Brain microvascular endothelial cell (primary cell): ENCODE results near the gene S100B.

ENCODE experiments used
- DNase-seq: peaks from one replicate; pipeline ENCODE4 v3.0.0-alpha.2; 2020
- H3K27ac ChIP-seq: fragments of 250-450 bp; sonication (Bioruptor Pico); 2 replicates; pipeline ENCODE4 v1.5.1; 2020; ENCODE audit warnings: mild to moderate bottlenecking, moderate library complexity
- H3K27me3 ChIP-seq: fragments of 250-450 bp; sonication (Bioruptor Pico); replicated peaks from 2 replicates; pipeline ENCODE4 v1.5.1; 2020; ENCODE audit warnings: mild to moderate bottlenecking
- H3K36me3 ChIP-seq: fragments of 250-450 bp; sonication (Bioruptor Pico); replicated peaks from 2 replicates; pipeline ENCODE4 v1.5.1; 2020; ENCODE audit warnings: mild to moderate bottlenecking
- H3K4me3 ChIP-seq: 2 replicates; pipeline ENCODE4 v1.5.1; 2011; ENCODE audit warnings: low read depth, mild to moderate bottlenecking, control low read depth, low read length, moderate library complexity
- in situ Hi-C: cut with HindIII; loops from 2 replicates; pipeline ENCODE4 v1.10.0; 2017; ENCODE audit warnings: low sequenced_read_pairs, low pct_ligation_motif_present
- TF ChIP-seq, protein P1 (sequence below): IDR thresholded peaks from 2 replicates; pipeline ENCODE4 v1.5.1; 2011; ENCODE audit warnings: low read depth, mild to moderate bottlenecking, moderate library complexity, low read length, control low read depth, inconsistent platforms; ENCODE audit errors: missing control alignments

Gene S100B

GRCh38 chr21:46637952-46638746, 33.3 kb upstream of the S100B start:
- Histone ChIP-seq H3K4me3 (peak overlapping the region; percentile 21), H3K27me3 (no peaks in the 10 kb centered on the region), H3K36me3 (peaks cover 14% of the 10 kb centered on the region), H3K27ac (no peak overlapping the region)
- in situ Hi-C loops = no loop called here
- TF ChIP-seq, protein P1, sequence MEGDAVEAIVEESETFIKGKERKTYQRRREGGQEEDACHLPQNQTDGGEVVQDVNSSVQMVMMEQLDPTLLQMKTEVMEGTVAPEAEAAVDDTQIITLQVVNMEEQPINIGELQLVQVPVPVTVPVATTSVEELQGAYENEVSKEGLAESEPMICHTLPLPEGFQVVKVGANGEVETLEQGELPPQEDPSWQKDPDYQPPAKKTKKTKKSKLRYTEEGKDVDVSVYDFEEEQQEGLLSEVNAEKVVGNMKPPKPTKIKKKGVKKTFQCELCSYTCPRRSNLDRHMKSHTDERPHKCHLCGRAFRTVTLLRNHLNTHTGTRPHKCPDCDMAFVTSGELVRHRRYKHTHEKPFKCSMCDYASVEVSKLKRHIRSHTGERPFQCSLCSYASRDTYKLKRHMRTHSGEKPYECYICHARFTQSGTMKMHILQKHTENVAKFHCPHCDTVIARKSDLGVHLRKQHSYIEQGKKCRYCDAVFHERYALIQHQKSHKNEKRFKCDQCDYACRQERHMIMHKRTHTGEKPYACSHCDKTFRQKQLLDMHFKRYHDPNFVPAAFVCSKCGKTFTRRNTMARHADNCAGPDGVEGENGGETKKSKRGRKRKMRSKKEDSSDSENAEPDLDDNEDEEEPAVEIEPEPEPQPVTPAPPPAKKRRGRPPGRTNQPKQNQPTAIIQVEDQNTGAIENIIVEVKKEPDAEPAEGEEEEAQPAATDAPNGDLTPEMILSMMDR = no peak
- DNase-seq = no peak

DNA sequence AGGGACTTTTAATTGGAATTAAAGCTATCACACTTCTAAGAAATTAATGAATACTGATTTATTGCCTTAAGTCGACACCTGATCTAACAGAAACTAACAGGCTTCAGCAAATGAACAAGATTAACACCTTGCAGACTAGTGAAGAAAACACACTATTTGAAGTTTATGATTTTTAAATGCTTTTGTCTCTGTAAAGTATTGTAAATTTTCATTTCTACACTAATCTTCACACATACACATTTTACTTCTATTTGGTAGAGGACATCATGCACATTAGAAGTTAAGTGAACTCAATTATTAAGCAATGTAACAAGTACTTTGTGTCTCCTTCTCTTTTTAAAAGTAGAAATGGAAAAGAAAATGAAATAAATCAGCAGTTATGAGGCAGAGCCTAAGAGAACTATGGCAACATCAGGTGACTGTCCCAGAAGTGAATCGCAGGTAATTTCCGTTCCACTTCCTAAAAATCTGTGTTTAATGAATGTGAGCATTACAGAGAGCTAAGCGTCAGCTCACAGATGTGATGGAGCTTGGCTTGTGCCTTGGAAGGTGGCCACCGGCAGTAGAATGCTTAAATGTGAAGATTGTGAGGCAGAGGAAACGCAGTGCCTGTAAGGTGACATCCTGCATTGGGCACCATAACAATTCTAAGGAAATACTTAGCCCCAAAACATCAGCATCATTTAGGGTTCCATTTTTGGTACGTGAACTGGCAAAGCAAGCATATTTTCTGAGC, 31.8 kb upstream of the S100B start:
- peak overlapping the region; percentile 100 for H3K4me3 ChIP-seq
- H3K27ac ChIP-seq = no peak overlapping the region
- in situ Hi-C loops = no loop called here
- no peak for DNase-seq
- no peaks in the 10 kb centered on the region for H3K27me3 ChIP-seq
- peaks cover 11% of the 10 kb centered on the region for H3K36me3 ChIP-seq
- TF ChIP-seq, protein P1 = no peak

DNA sequence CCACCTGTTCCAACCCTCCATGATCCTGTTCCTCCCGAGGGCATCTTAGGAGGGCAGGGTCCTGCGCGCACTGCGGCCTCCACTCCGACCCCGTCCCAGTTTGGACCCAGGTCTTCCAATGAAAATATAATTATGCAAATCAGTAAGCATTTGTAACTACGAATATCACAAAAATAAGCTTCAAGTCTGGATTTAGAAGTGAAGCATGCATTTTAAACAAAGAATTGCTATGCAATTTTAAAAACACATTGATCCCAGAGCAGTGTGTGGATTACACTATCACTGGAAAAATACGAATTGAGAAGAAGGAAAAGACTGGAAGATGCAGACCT, 31.3 kb upstream of the S100B start:
- peaks cover 5% of the 10 kb centered on the region for H3K36me3 ChIP-seq
- TF ChIP-seq, protein P1 = no peak
- in situ Hi-C loops = no loop called here
- H3K27ac ChIP-seq = no peak overlapping the region
- no peak for DNase-seq
- H3K27me3 ChIP-seq = no peaks in the 10 kb centered on the region
- H3K4me3 ChIP-seq = peak overlapping the region; percentile 100

- H3K27ac ChIP-seq = peak within 1 kb of the TSS; percentile 85
- in situ Hi-C loops = no loop called here
- TF ChIP-seq, protein P1 = no peak
These were observed 30.7 kb upstream of the S100B start, which contains the start of gene PRMT2 for GRCh38 chr21:46635324-46636180. Gene PRMT2, plus strand, starts transcription at chr21:46635674. Its CDS starts 1,278 bp downstream, at chr21:46636952.

DNA sequence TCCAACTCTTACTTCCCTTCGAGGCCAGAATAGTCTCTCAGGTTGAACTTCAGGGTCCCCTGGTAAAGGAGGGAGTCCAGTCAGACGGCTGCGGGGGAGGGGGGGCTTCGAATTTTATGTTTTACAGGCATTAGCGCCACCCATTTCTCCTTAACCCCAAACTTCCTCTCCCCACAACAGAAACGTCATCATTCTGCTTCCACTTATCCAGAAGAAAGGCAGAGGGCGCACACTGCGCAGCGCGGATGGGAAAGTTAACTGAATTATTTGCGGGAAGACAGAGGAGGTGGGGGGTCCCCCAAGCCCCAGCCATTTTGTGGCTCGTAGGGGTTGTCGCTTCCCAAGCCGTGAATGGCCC, 30.1 kb upstream of the S100B start:
- Histone ChIP-seq H3K4me3 (peak overlapping the region; percentile 100), H3K27me3 (no peaks in the 10 kb centered on the region), H3K36me3 (peaks cover 4% of the 10 kb centered on the region), H3K27ac (peak overlapping the region; percentile 85)
- peak; percentile 81 for DNase-seq
- TF ChIP-seq, protein P1 = peak; percentile 43
- in situ Hi-C loops = no loop called here

More at GRCh38 chr21:46635324-46636180, 30.7 kb upstream of the S100B start, which contains the start of gene PRMT2:
- H3K27me3 ChIP-seq = no peaks in the 10 kb centered on the region
- peak; percentile 88 for DNase-seq
- peaks cover 4% of the 10 kb centered on the region for H3K36me3 ChIP-seq
- H3K4me3 ChIP-seq = peak within 1 kb of the TSS; percentile 100
